IMR-90 (cell line): Measurements from ENCODE around the gene GLB1L. TPM values are rescaled to one million over a fixed set of nuclear protein-coding genes. Genes with fewer than 3 reads are reported as not detected.

Experiments used
- ATAC-seq: fragments of 200-7000 bp; cut with Tn5 transposase; 2 replicates; pipeline ENCODE4 v1.9.1; 2020; ENCODE audit warnings: low read depth, mild to moderate bottlenecking, moderate library complexity
- BruUV-seq: library from RNA; stranded (reverse); fragments of 400-500 nt; replicated peaks from 2 replicates; lab custom pipeline; 2021; lab: Mats Ljungman, UMichigan
- CTCF ChIA-PET: fragments of 300-600 bp; formaldehyde crosslinking; extraction: SDS; loops from one replicate; lab custom pipeline; 2021; ENCODE audit warnings: antibody characterized with exemption; lab: Yijun Ruan, JAX
- POLR2A ChIA-PET: fragments of 300-600 bp; sonication (Branson Sonifier 250); formaldehyde crosslinking; loops from one replicate; lab custom pipeline; 2022; ENCODE audit warnings: antibody characterized with exemption; ENCODE audit not compliant: unreplicated experiment; lab: Charles Lee
- DNase-seq: peaks from one replicate; pipeline ENCODE4 v3.0.0; 2013
- H2AFZ ChIP-seq: replicated peaks from 2 replicates; pipeline ENCODE3; 2013; ENCODE audit warnings: low read length, mild to moderate bottlenecking; ENCODE audit not compliant: poor library complexity
- H2AK5ac ChIP-seq: 2 replicates; pipeline ENCODE4 v1.6.1; 2013; ENCODE audit warnings: low read depth, low read length, inconsistent platforms
- H2AK9ac ChIP-seq: replicated peaks from 2 replicates; pipeline ENCODE3; 2013; ENCODE audit warnings: mild to moderate bottlenecking, low read depth, low read length, moderate library complexity; ENCODE audit not compliant: poor library complexity
- H2BK120ac ChIP-seq: 2 replicates; pipeline ENCODE4 v1.6.1; 2013; ENCODE audit warnings: low read depth, low read length, inconsistent platforms
- H2BK15ac ChIP-seq: 3 replicates; pipeline ENCODE4 v1.6.1; 2013; ENCODE audit warnings: low read depth, low read length, inconsistent platforms
- H2BK20ac ChIP-seq: 2 replicates; pipeline ENCODE4 v1.6.1; 2013; ENCODE audit warnings: low read depth, mild to moderate bottlenecking, inconsistent platforms, low read length, moderate library complexity
- H2BK5ac ChIP-seq: 2 replicates; pipeline ENCODE4 v1.6.1; 2013; ENCODE audit warnings: mild to moderate bottlenecking, low read depth, low read length, inconsistent platforms; ENCODE audit not compliant: poor library complexity, severe bottlenecking
- H3K14ac ChIP-seq: replicated peaks from 2 replicates; pipeline ENCODE4 v1.6.1; 2013; ENCODE audit warnings: low read depth, low read length, inconsistent platforms
- H3K18ac ChIP-seq: 2 replicates; pipeline ENCODE4 v1.6.1; 2013; ENCODE audit warnings: low read depth, low read length, control low read depth
- H3K23ac ChIP-seq: 2 replicates; pipeline ENCODE4 v1.6.1; 2013; ENCODE audit warnings: low read depth, low read length, inconsistent platforms
- H3K27ac ChIP-seq: 2 replicates; pipeline ENCODE4 v1.5.1; 2013; ENCODE audit warnings: mild to moderate bottlenecking, control low read depth, low read length; ENCODE audit not compliant: insufficient read depth
- H3K27me3 ChIP-seq: 2 replicates; pipeline ENCODE4 v1.6.1; 2013; ENCODE audit warnings: low read length; ENCODE audit not compliant: control insufficient read depth, insufficient read depth
- H3K36me3 ChIP-seq: 2 replicates; pipeline ENCODE4 v1.6.1; 2013; ENCODE audit warnings: low read length, mixed read lengths; ENCODE audit not compliant: control insufficient read depth, insufficient read depth
- H3K4ac ChIP-seq: 2 replicates; pipeline ENCODE4 v1.6.1; 2013; ENCODE audit warnings: low read depth, low read length, inconsistent platforms
- H3K4me1 ChIP-seq: 2 replicates; pipeline ENCODE4 v1.6.1; 2013; ENCODE audit warnings: low read length, mixed read lengths; ENCODE audit not compliant: control insufficient read depth, insufficient read depth
- H3K4me2 ChIP-seq: 2 replicates; pipeline ENCODE4 v1.6.1; 2013; ENCODE audit warnings: low read depth, mild to moderate bottlenecking, control low read depth, low read length, moderate library complexity
- H3K4me3 ChIP-seq: 2 replicates; pipeline ENCODE4 v1.5.1; 2013; ENCODE audit warnings: low read depth, mild to moderate bottlenecking, control low read depth, low read length, moderate library complexity; ENCODE audit not compliant: insufficient read depth
- H3K56ac ChIP-seq: 2 replicates; pipeline ENCODE4 v1.6.1; 2013; ENCODE audit warnings: low read length, inconsistent platforms; ENCODE audit not compliant: insufficient read depth; ENCODE audit errors: extremely low read depth
- H3K79me1 ChIP-seq, 2 experiments: 2 replicates each; pipeline ENCODE4 v1.6.1; 2013; ENCODE audit warnings: low read length in 2 of 2, inconsistent platforms in 1 of 2, low read depth in 1 of 2
- H3K9ac ChIP-seq: 2 replicates; pipeline ENCODE4 v1.6.1; 2013; ENCODE audit warnings: low read depth, low read length, control low read depth
- H3K9me1 ChIP-seq: 2 replicates; pipeline ENCODE4 v1.6.1; 2013; ENCODE audit warnings: low read length, inconsistent platforms; ENCODE audit not compliant: insufficient read depth
- H3K9me3 ChIP-seq: 2 replicates; pipeline ENCODE4 v1.6.1; 2013; ENCODE audit warnings: low read length; ENCODE audit not compliant: control insufficient read depth, insufficient read depth
- H4K20me1 ChIP-seq: 2 replicates; pipeline ENCODE4 v1.6.1; 2013; ENCODE audit warnings: low read length, inconsistent platforms; ENCODE audit not compliant: insufficient read depth
- H4K5ac ChIP-seq: 2 replicates; pipeline ENCODE4 v1.6.1; 2013; ENCODE audit warnings: mild to moderate bottlenecking, low read depth, low read length, control low read depth
- H4K8ac ChIP-seq, 2 experiments: 2 replicates each; pipeline ENCODE4 v1.6.1; 2013; ENCODE audit warnings: low read depth in 2 of 2, low read length in 2 of 2, control low read depth in 1 of 2, inconsistent platforms in 1 of 2
- H4K91ac ChIP-seq: 2 replicates; pipeline ENCODE4 v1.6.1; 2013; ENCODE audit warnings: low read depth, low read length, inconsistent platforms; ENCODE audit not compliant: insufficient read depth
- POLR2A ChIP-seq: IDR thresholded peaks from 2 replicates; pipeline ENCODE4 v1.6.1; 2012; ENCODE audit warnings: mild to moderate bottlenecking, low read depth, low read length
- WGBS, 2 experiments: methylation state at CpG; one replicate each; pipeline versions ENCODE4 v1.1.5 to v1.1.7; 2013; ENCODE audit warnings: missing lambda C conversion rate in 2 of 2; ENCODE audit not compliant: insufficient read length in 1 of 2; ENCODE audit errors: extremely low coverage in 2 of 2; 5-methylcytosine and 5-hydroxymethylcytosine counted together
- dilution Hi-C: fragments of 300-500 bp; cut with HindIII; formaldehyde crosslinking; loops from one replicate; pipeline ENCODE4 v1.14.3; 2018; ENCODE audit warnings: low sequenced_read_pairs; ENCODE audit not compliant: unreplicated experiment
- in situ Hi-C: fragments of 300-500 bp; cut with MboI; formaldehyde crosslinking; loops from 3 replicates; pipeline ENCODE4 v1.14.3; 2019; ENCODE audit warnings: low sequenced_read_pairs, inconsistent platforms, mixed read lengths
- intact Hi-C: fragments of 100-400 bp; cut with micrococcal nuclease; formaldehyde crosslinking; loops from 2 replicates; pipeline ENCODE4 v1.10.0; 2022
- polyA plus RNA-seq, 3 experiments: library from polyadenylated mRNA; depleted of rRNA; stranded (reverse); fragments of >200 nt; gene quantifications; 2 replicates each; pipeline ENCODE4 v1.2.3, GENCODE V29; 2012; ENCODE audit warnings: low replicate concordance in 1 of 3
- total RNA-seq: library from RNA; depleted of rRNA; stranded (reverse); fragments of >200 nt; gene quantifications from 2 replicates; pipeline ENCODE4 v1.2.3, GENCODE V29; 2012

GLB1L gene
- total and polyA plus RNA-seq, 2 of the 4 experiments (the other 2 are of a cell fraction) = 4.1 to 6.2 TPM

DNA sequence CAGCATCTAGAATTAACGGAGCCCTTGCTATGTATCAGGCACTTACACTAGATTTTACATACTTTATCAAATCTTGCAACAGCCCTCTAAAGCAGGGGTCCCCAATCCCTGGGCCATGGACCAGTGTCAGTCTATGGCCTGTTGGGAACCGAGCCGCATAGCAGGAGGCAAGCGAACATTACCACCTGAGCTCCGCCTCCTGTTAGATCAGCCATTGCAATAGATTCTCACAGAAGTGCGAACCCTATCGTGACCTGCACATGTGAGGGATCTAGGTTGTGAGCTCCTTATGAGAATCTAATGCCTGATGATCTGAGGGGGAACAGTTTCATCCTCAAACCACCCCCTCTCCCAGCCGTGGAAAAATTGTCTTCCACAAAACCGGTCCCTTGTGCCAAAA, 47.4 kb upstream of the GLB1L start:
- peaks cover 4% of the 10 kb centered on the region; the same call in 1 of the 2 replicates for H4K20me1 ChIP-seq
- peaks cover 11% of the 10 kb centered on the region; the same call in 1 of the 2 replicates for H3K9me1 ChIP-seq
- H4K5ac ChIP-seq = no peak overlapping the region
- peaks cover 14% of the 10 kb centered on the region for H3K4me1 ChIP-seq
- no peak overlapping the region for H3K18ac ChIP-seq
- no peaks in the 10 kb centered on the region for H3K79me1 ChIP-seq
- H2AK5ac ChIP-seq = no peak overlapping the region
- no peak overlapping the region for H2AK9ac ChIP-seq
- dilution Hi-C loops = no loop called here
- no peak overlapping the region for H3K27ac ChIP-seq
- H3K4me2 ChIP-seq = no peak overlapping the region
- no peak overlapping the region for H3K4ac ChIP-seq
- in situ Hi-C loops = no loop called here
- H2AFZ ChIP-seq = no peak overlapping the region
- no peak overlapping the region for H3K23ac ChIP-seq
- WGBS, 2 experiments = no CpG with 5 or more reads among the region's 9 CpGs
- no peak overlapping the region for H2BK20ac ChIP-seq
- POLR2A ChIA-PET = no interaction called here
- H3K9me3 ChIP-seq = no peaks in the 10 kb centered on the region
- H3K4me3 ChIP-seq = no peak overlapping the region
- no peak overlapping the region for H3K56ac ChIP-seq
- H3K36me3 ChIP-seq = no peaks in the 10 kb centered on the region
- no peak overlapping the region for H2BK120ac ChIP-seq
- H2BK15ac ChIP-seq = no peak overlapping the region
- no peak overlapping the region for H4K8ac ChIP-seq
- ATAC-seq (no peak), DNase-seq (no peak)
- H3K27me3 ChIP-seq = no peaks in the 10 kb centered on the region
- BruUV-seq = no TSS peak
- no peak overlapping the region for H4K91ac ChIP-seq
- CTCF ChIA-PET = interaction anchor here (1.6 kb wide), 1 partner anchor 14 kb away, joined by 9 read pairs; the partner anchor contains the start of gene DNAJB2
- no peak overlapping the region for H2BK5ac ChIP-seq
- H3K9ac ChIP-seq = no peak overlapping the region
- intact Hi-C loops = no loop called here
- no peak overlapping the region for H3K14ac ChIP-seq
- no peak for TF ChIP-seq POLR2A
